GM12878 (cell line): ENCODE measurements around the gene PPP1R27. TPM values are rescaled to one million over a fixed set of nuclear protein-coding genes. Genes with fewer than 3 reads are reported as not detected.

Experiments used
- ATAC-seq: fragments of 200-7000 bp; cut with Tn5 transposase; 3 replicates; pipeline ENCODE4 v1.9.1; 2020; ENCODE audit warnings: mild to moderate bottlenecking, moderate library complexity
- BruUV-seq: library from RNA; stranded (reverse); fragments of 400-500 nt; replicated peaks from 2 replicates; lab custom pipeline; 2021; lab: Mats Ljungman, UMichigan
- CTCF ChIA-PET: fragments of 300-600 bp; sonication (Branson Sonifier 250); formaldehyde crosslinking; extraction: SDS; loops from one replicate; lab custom pipeline; 2021; ENCODE audit warnings: inconsistent platforms; lab: Yijun Ruan, JAX
- POLR2A ChIA-PET: fragments of 350-600 bp; formaldehyde crosslinking; extraction: SDS; loops from one replicate; lab custom pipeline; 2021; ENCODE audit warnings: inconsistent platforms; lab: Charles Lee
- RAD21 ChIA-PET: fragments of 300-600 bp; sonication (Branson Sonifier 250); formaldehyde crosslinking; loops from one replicate; lab custom pipeline; 2023; ENCODE audit warnings: antibody characterized with exemption; ENCODE audit not compliant: unreplicated experiment; lab: Charles Lee
- SMC1A ChIA-PET: fragments of 300-600 bp; sonication (Branson Sonifier 250); formaldehyde crosslinking; loops from one replicate; lab custom pipeline; 2023; ENCODE audit not compliant: unreplicated experiment, uncharacterized antibody; lab: Charles Lee
- DNase-seq: peaks from one replicate; pipeline ENCODE4 v3.0.0-alpha.2; 2011; ENCODE audit warnings: low read depth, low spot score
- FAIRE-seq: peaks from 3 replicates; lab custom pipeline; 2011; peaks lifted over from hg19 to GRCh38; lab: Jason Lieb, UNC
- H2AFZ ChIP-seq: 2 replicates; pipeline ENCODE4 v1.6.0; 2011; ENCODE audit warnings: low read depth, low read length, control low read depth; ENCODE audit not compliant: control insufficient read depth
- H3K27ac ChIP-seq: 2 replicates; pipeline ENCODE4 v1.5.1; 2011; ENCODE audit warnings: control low read depth; ENCODE audit not compliant: control insufficient read depth, insufficient read depth
- H3K27me3 ChIP-seq, 2 experiments: replicated peaks in 1 of 2; 2 replicates each; pipeline versions ENCODE4 v1.6.0 to v1.6.1; 2011; ENCODE audit warnings: low read length in 1 of 2; ENCODE audit not compliant: control insufficient read depth in 2 of 2, insufficient read depth in 2 of 2
- H3K36me3 ChIP-seq, 2 experiments: 2 replicates each; pipeline ENCODE4 v1.5.1; 2011; ENCODE audit warnings: low read length in 1 of 2; ENCODE audit not compliant: control insufficient read depth in 2 of 2, insufficient read depth in 2 of 2
- H3K4me1 ChIP-seq: 2 replicates; pipeline ENCODE4 v1.6.1; 2011; ENCODE audit warnings: mild to moderate bottlenecking, low read length, moderate library complexity, mixed read lengths; ENCODE audit not compliant: control insufficient read depth, insufficient read depth
- H3K4me2 ChIP-seq: 2 replicates; pipeline ENCODE4 v1.6.0; 2011; ENCODE audit warnings: control low read depth; ENCODE audit not compliant: control insufficient read depth, insufficient read depth
- H3K4me3 ChIP-seq: fragments of 200-600 bp; sonication (generic); 2 replicates; pipeline ENCODE4 v1.5.1; 2016
- H3K79me2 ChIP-seq: 2 replicates; pipeline ENCODE4 v1.6.0; 2011; ENCODE audit warnings: low read length; ENCODE audit not compliant: control insufficient read depth, insufficient read depth
- H3K9ac ChIP-seq: 2 replicates; pipeline ENCODE4 v1.8.0; 2011; ENCODE audit warnings: low read length, control low read depth, mixed read lengths; ENCODE audit not compliant: control insufficient read depth, insufficient read depth
- H3K9me3 ChIP-seq: replicated peaks from 3 replicates; pipeline ENCODE4 v1.5.1; 2011; ENCODE audit warnings: mild to moderate bottlenecking, low read length; ENCODE audit not compliant: control insufficient read depth, insufficient read depth
- H4K20me1 ChIP-seq: 2 replicates; pipeline ENCODE4 v1.6.0; 2011; ENCODE audit not compliant: control insufficient read depth, insufficient read depth
- CBFB ChIP-seq: IDR thresholded peaks from 2 replicates; pipeline ENCODE4 v1.6.1; 2016; ENCODE audit warnings: antibody characterized with exemption, low read depth
- CREB1 ChIP-seq: IDR thresholded peaks from 2 replicates; pipeline ENCODE4 v1.6.1; 2012; ENCODE audit warnings: low read depth, mild to moderate bottlenecking, inconsistent platforms
- CREM ChIP-seq: IDR thresholded peaks from 2 replicates; pipeline ENCODE4 v1.6.1; 2014; ENCODE audit warnings: antibody characterized with exemption, low read depth
- E4F1 ChIP-seq: fragments of 450-650 bp; IDR thresholded peaks from 2 replicates; pipeline ENCODE4 v1.6.1; 2018; ENCODE audit warnings: borderline replicate concordance, mild to moderate bottlenecking; ENCODE audit not compliant: partially characterized antibody
- EED ChIP-seq: sonication (generic); IDR thresholded peaks from 2 replicates; pipeline ENCODE4 v1.6.1; 2016; ENCODE audit warnings: antibody characterized with exemption, low read depth
- ELK1 ChIP-seq: IDR thresholded peaks from 2 replicates; pipeline ENCODE4 v1.6.1; 2012; ENCODE audit warnings: low read depth, low read length, improper control_type of control experiment
- GATAD2B ChIP-seq: fragments of 450-650 bp; conservative IDR thresholded peaks from 2 replicates; pipeline ENCODE4 v1.6.1; 2017; ENCODE audit warnings: low read depth, mild to moderate bottlenecking, moderate library complexity
- IRF4 ChIP-seq: IDR thresholded peaks from 2 replicates; pipeline ENCODE4 v1.6.1; 2011; ENCODE audit warnings: low read depth, low read length
- NFIC ChIP-seq: IDR thresholded peaks from 2 replicates; pipeline ENCODE4 v1.6.1; 2012; ENCODE audit warnings: low read depth, mild to moderate bottlenecking, inconsistent platforms, low read length, moderate library complexity
- NFXL1 ChIP-seq: fragments of 450-650 bp; IDR thresholded peaks from 2 replicates; pipeline ENCODE4 v1.6.1; 2017; ENCODE audit warnings: antibody characterized with exemption, mild to moderate bottlenecking, borderline replicate concordance
- NR2F1 ChIP-seq: fragments of 450-650 bp; conservative IDR thresholded peaks from 2 replicates; pipeline ENCODE4 v1.6.1; 2017; ENCODE audit warnings: mild to moderate bottlenecking
- SMAD5 ChIP-seq: IDR thresholded peaks from 2 replicates; pipeline ENCODE4 v1.6.1; 2016; ENCODE audit warnings: antibody characterized with exemption, low read depth
- STAT1 ChIP-seq: fragments of 450-650 bp; conservative IDR thresholded peaks from 2 replicates; pipeline ENCODE4 v1.6.1; 2014; ENCODE audit warnings: antibody characterized with exemption, mild to moderate bottlenecking
- TCF3 ChIP-seq: IDR thresholded peaks from 2 replicates; pipeline ENCODE4 v1.6.1; 2012; ENCODE audit warnings: low read depth, mild to moderate bottlenecking, low read length, borderline replicate concordance; ENCODE audit not compliant: insufficient read depth
- USF1 ChIP-seq: IDR thresholded peaks from 2 replicates; pipeline ENCODE4 v1.6.1; 2011; ENCODE audit warnings: borderline replicate concordance, low read depth, mild to moderate bottlenecking, moderate library complexity, mixed read lengths, low read length; ENCODE audit not compliant: insufficient read depth; ENCODE audit errors: extremely low read length
- ZNF384 ChIP-seq: IDR thresholded peaks from 2 replicates; pipeline ENCODE4 v1.6.1; 2012; ENCODE audit warnings: low read depth, mild to moderate bottlenecking, low read length, improper control_type of control experiment, borderline replicate concordance
- WGBS: methylation state at CpG from one replicate; pipeline ENCODE4 v1.1.6; 2016; ENCODE audit warnings: low lambda C conversion rate; ENCODE audit not compliant: insufficient replicate concordance, insufficient coverage; ENCODE audit errors: missing lambda C conversion rate; 5-methylcytosine and 5-hydroxymethylcytosine counted together
- in situ Hi-C: fragments of 300-500 bp; cut with MboI; formaldehyde crosslinking; loops from 9 replicates; pipeline ENCODE4 v1.14.3; 2018; ENCODE audit warnings: mixed read lengths
- intact Hi-C: fragments of 100-400 bp; cut with micrococcal nuclease; formaldehyde crosslinking; loops from one replicate; pipeline ENCODE4 v1.14.2; 2022; ENCODE audit not compliant: unreplicated experiment
- polyA plus RNA-seq, 11 experiments: library from polyadenylated mRNA; depleted of rRNA in 4 of 11; unstranded in 6 of 11; stranded (reverse) in 5 of 11; fragments of >200 nt; fragmentation: Nextera tagmentation in 4 of 11; fragmentation: Illumina TruSeq in 1 of 11; extraction: Ambion mirVana in 4 of 11; extraction: Trizol in 1 of 11; gene quantifications; 1 replicate in 1 of 11; 2 replicates in 10 of 11; pipeline versions ENCODE4 v1.2.1 to v1.2.3, GENCODE V29; 2011 to 2016; ENCODE audit warnings: inconsistent platforms in 2 of 11, missing spikeins in 2 of 11, low read depth in 1 of 11
- total RNA-seq, 4 experiments: library from RNA; depleted of rRNA in 3 of 4; stranded (reverse); fragments of >200 nt in 3 of 4; fragmentation: Illumina TruSeq in 1 of 4; extraction: Trizol in 1 of 4; gene quantifications; 2 replicates each; pipeline versions ENCODE4 v1.2.1 to v1.2.3, GENCODE V29; 2013 to 2021

The PPP1R27 gene
- total and polyA plus RNA-seq, 10 of the 15 experiments (the other 5 are each of a cell fraction or from before 2014, with no cell fraction given): 0.17 to 1.6 (median 0.49) TPM; not detected in 3

GRCh38 chr17:81832608-81833159 lies 2.2 kb downstream of the PPP1R27 start (continued):
- TF ChIP-seq CREM: no peak
- 0 out of 2 replicates have a peak, but pooled peaks have one; percentile 42 for TF ChIP-seq STAT1
- peak; percentile 69 for TF ChIP-seq GATAD2B

- intact Hi-C loops (no loop called here), in situ Hi-C loops (no loop called here)
- Histone ChIP-seq H3K9me3 (no peaks in the 10 kb centered on the region), H4K20me1 (no peaks in the 10 kb centered on the region), H2AFZ (peak overlapping the region; percentile 64), H3K9ac (peak overlapping the region; percentile 86), H3K4me3 (peak overlapping the region; percentile 96), H3K4me1 (peaks cover 16% of the 10 kb centered on the region), H3K4me2 (peak overlapping the region; percentile 99), H3K27ac (peak overlapping the region; percentile 58), H3K27me3 (no peaks in the 10 kb centered on the region), H3K79me2 (peaks cover 13% of the 10 kb centered on the region), H3K36me3 (no peaks in the 10 kb centered on the region)
- TSS peak; percentile 77 for BruUV-seq
- no peak for DNase-seq
- 9% methylated on average over 18 of the region's 18 CpGs for WGBS
- ATAC-seq: peak; percentile 70
- ChIA-PET CTCF (interaction anchor here (1.7 kb wide), 1 partner anchor 120 kb away, joined by 3 read pairs; the partner anchor contains the start of gene SLC25A10), RAD21 (no interaction called here), SMC1A (interaction anchor here (0.5 kb wide), 1 partner anchor 152 kb away, joined by 3 read pairs; no protein-coding TSS in a partner anchor), POLR2A (interaction anchor here (1.3 to 3.0 kb wide), 3 partner anchors 27 to 35 kb away, joined by 3 to 15 read pairs (median 10); partner anchors contain the start of gene P4HB)
- no peak for FAIRE-seq
- no peak for TF ChIP-seq ZNF384
- no peak for TF ChIP-seq E4F1
- TF ChIP-seq TCF3: no peak
- TF ChIP-seq SMAD5: no peak; the same call in 1 of the 2 replicates
- no peak for TF ChIP-seq NFIC
- peak; percentile 65; the same call in 1 of the 2 replicates for TF ChIP-seq CREB1
- no peak for TF ChIP-seq NR2F1
- TF ChIP-seq CBFB: no peak
- no peak for TF ChIP-seq ELK1
- no peak for TF ChIP-seq IRF4
- TF ChIP-seq USF1: peak; percentile 6
- no peak for TF ChIP-seq NFXL1
- TF ChIP-seq EED: peak; percentile 26; the same call in 1 of the 2 replicates
Observed at GRCh38 chr17:81831957-81832607, 2.8 kb downstream of the PPP1R27 start.
